WERI-Rb-1 (cell line): Measurements from ENCODE around the gene TBCA.

Experiments used
- DNase-seq: peaks from one replicate; pipeline ENCODE4 v3.0.0-alpha.2; 2020
- H3K27ac ChIP-seq: fragments of 250-450 bp; sonication (Bioruptor Pico); 2 replicates; pipeline ENCODE4 v1.5.1; 2020; ENCODE audit warnings: mild to moderate bottlenecking, moderate library complexity
- H3K27me3 ChIP-seq: fragments of 250-450 bp; sonication (Bioruptor Pico); 2 replicates; pipeline ENCODE4 v1.5.1; 2021; ENCODE audit warnings: mild to moderate bottlenecking, low read depth, moderate library complexity; ENCODE audit not compliant: insufficient read depth, severe bottlenecking
- H3K36me3 ChIP-seq: fragments of 250-450 bp; sonication (Bioruptor Pico); 2 replicates; pipeline ENCODE4 v1.5.1; 2020; ENCODE audit warnings: mild to moderate bottlenecking, moderate library complexity
- H3K4me3 ChIP-seq: 2 replicates; pipeline ENCODE4 v1.5.1; 2011; ENCODE audit warnings: low read depth, mild to moderate bottlenecking, control low read depth, low read length
- H3K9me3 ChIP-seq: fragments of 250-450 bp; sonication (Bioruptor Pico); 2 replicates; pipeline ENCODE4 v1.5.1; 2021; ENCODE audit warnings: mild to moderate bottlenecking, moderate library complexity; ENCODE audit not compliant: severe bottlenecking
- CTCF ChIP-seq: IDR thresholded peaks from 2 replicates; pipeline ENCODE4 v1.5.1; 2011; ENCODE audit warnings: low read depth, mild to moderate bottlenecking, control low read depth, inconsistent platforms, low read length

Gene TBCA

GRCh38 chr5:77777281-77777892, 1.2 kb upstream of the TBCA start:
- H3K36me3 ChIP-seq, result peaks cover 22% of the 10 kb centered on the region
- no peaks in the 10 kb centered on the region for H3K27me3 ChIP-seq
- DNase-seq, result no peak
- no peak for TF ChIP-seq CTCF
- H3K27ac ChIP-seq, result no peak overlapping the region
- no peaks in the 10 kb centered on the region for H3K9me3 ChIP-seq
- no peak overlapping the region for H3K4me3 ChIP-seq

GRCh38 chr5:77776554-77777206, 541 bp upstream of the TBCA start:
- peak overlapping the region; percentile 97 for H3K27ac ChIP-seq
- H3K4me3 ChIP-seq, result peak overlapping the region; percentile 86
- no peak for DNase-seq
- no peaks in the 10 kb centered on the region for H3K9me3 ChIP-seq
- H3K27me3 ChIP-seq, result no peaks in the 10 kb centered on the region
- H3K36me3 ChIP-seq, result peaks cover 22% of the 10 kb centered on the region
- no peak for TF ChIP-seq CTCF

GRCh38 chr5:77774981-77775789, 954 bp downstream of the TBCA start:
- H3K27me3 ChIP-seq, result no peaks in the 10 kb centered on the region
- peak overlapping the region; percentile 86 for H3K4me3 ChIP-seq
- TF ChIP-seq CTCF, result no peak
- peaks cover 34% of the 10 kb centered on the region for H3K36me3 ChIP-seq
- no peaks in the 10 kb centered on the region for H3K9me3 ChIP-seq
- no peak for DNase-seq
- H3K27ac ChIP-seq, result peak overlapping the region; percentile 97

GRCh38 chr5:77773734-77774280, 2.3 kb downstream of the TBCA start:
- no peak overlapping the region for H3K4me3 ChIP-seq
- no peaks in the 10 kb centered on the region for H3K27me3 ChIP-seq
- H3K9me3 ChIP-seq, result no peaks in the 10 kb centered on the region
- no peak for TF ChIP-seq CTCF
- no peak overlapping the region for H3K27ac ChIP-seq
- DNase-seq, result no peak
- peaks cover 47% of the 10 kb centered on the region for H3K36me3 ChIP-seq

- peaks cover 48% of the 10 kb centered on the region for H3K36me3 ChIP-seq
- DNase-seq, result no peak
- no peak overlapping the region for H3K4me3 ChIP-seq
- H3K9me3 ChIP-seq, result no peaks in the 10 kb centered on the region
- TF ChIP-seq CTCF, result no peak
- H3K27me3 ChIP-seq, result no peaks in the 10 kb centered on the region
- H3K27ac ChIP-seq, result no peak overlapping the region
Measured at GRCh38 chr5:77772729-77773128, 3.4 kb downstream of the TBCA start.
